K562 (cell line): ENCODE data around the gene BRAP. TPM values are rescaled to one million over a fixed set of nuclear protein-coding genes. Genes with fewer than 3 reads are reported as not detected.
A peak's percentile ranks its signal among the peaks of the same experiment; 100 is the strongest.

Experiments used
- ADNP ChIP-seq: fragments of 200-800 bp; sonication (Bioruptor generic); IDR thresholded peaks from 2 replicates; pipeline ENCODE4 v1.6.1; 2016; ENCODE audit warnings: missing genetic modification characterization, missing compliant biosample characterization
- ARID3B ChIP-seq: fragments of 250-450 bp; sonication (Bioruptor Pico); IDR thresholded peaks from 2 replicates; pipeline ENCODE4 v1.4.0; 2020; ENCODE audit warnings: borderline replicate concordance
- CTBP1 ChIP-seq: fragments of 450-650 bp; IDR thresholded peaks from 2 replicates; pipeline ENCODE4 v1.6.1; 2016; ENCODE audit warnings: borderline replicate concordance
- ELF1 ChIP-seq: fragments of 200-800 bp; sonication (Bioruptor generic); IDR thresholded peaks from 2 replicates; pipeline ENCODE4 v1.6.1; 2016; ENCODE audit warnings: missing genetic modification characterization, missing compliant biosample characterization
- FOXM1 ChIP-seq, 2 experiments: fragments of 450-650 bp in 1 of 2; sonication (generic) in 1 of 2; formaldehyde crosslinking in 1 of 2; IDR thresholded peaks; 2 replicates each; pipeline versions ENCODE4 v1.6.1 to v1.9.0; 2017 to 2022; ENCODE audit warnings: low read depth in 2 of 2, mild to moderate bottlenecking in 2 of 2, missing genetic modification reagents in 1 of 2, moderate library complexity in 1 of 2
- GMEB1 ChIP-seq: fragments of 250-450 bp; sonication (Bioruptor Pico); IDR thresholded peaks from 2 replicates; pipeline ENCODE4 v1.4.0; 2020; ENCODE audit warnings: mild to moderate bottlenecking
- NCOA6 ChIP-seq: fragments of 450-650 bp; IDR thresholded peaks from 2 replicates; pipeline ENCODE4 v1.6.1; 2017; ENCODE audit warnings: mild to moderate bottlenecking
- PHF20 ChIP-seq: fragments of 450-650 bp; IDR thresholded peaks from 2 replicates; pipeline ENCODE4 v1.6.1; 2018; ENCODE audit not compliant: partially characterized antibody
- RBM15 ChIP-seq: fragments of 200-400 bp; formaldehyde crosslinking; IDR thresholded peaks from 2 replicates; pipeline ENCODE4 v1.6.1; 2018; ENCODE audit warnings: mild to moderate bottlenecking, low read length, moderate library complexity; ENCODE audit not compliant: insufficient read depth
- TAF7 ChIP-seq: fragments of 450-650 bp; IDR thresholded peaks from 2 replicates; pipeline ENCODE4 v1.6.1; 2016; ENCODE audit warnings: missing genetic modification characterization, missing compliant biosample characterization
- TOE1 ChIP-seq, 2 experiments: fragments of 450-650 bp in 1 of 2; sonication (generic) in 1 of 2; formaldehyde crosslinking in 1 of 2; IDR thresholded peaks; 2 replicates each; pipeline versions ENCODE4 v1.7.1 to v1.8.0; 2016 to 2022; ENCODE audit warnings: borderline replicate concordance in 2 of 2, mild to moderate bottlenecking in 2 of 2, antibody characterized with exemption in 1 of 2, inconsistent platforms in 1 of 2, low read depth in 1 of 2, missing genetic modification reagents in 1 of 2, moderate library complexity in 1 of 2
- ZNF24 ChIP-seq: fragments of 450-650 bp; IDR thresholded peaks from 2 replicates; pipeline ENCODE4 v1.6.1; 2016
- ZNF318 ChIP-seq, 2 experiments: fragments of 450-650 bp; IDR thresholded peaks; 2 replicates each; pipeline ENCODE4 v1.6.1; 2016; ENCODE audit warnings: mild to moderate bottlenecking in 2 of 2, borderline replicate concordance in 1 of 2, low read depth in 1 of 2, moderate library complexity in 1 of 2
- ZSCAN29 ChIP-seq: fragments of 450-650 bp; IDR thresholded peaks from 2 replicates; pipeline ENCODE4 v1.6.1; 2017
- polyA plus RNA-seq, 8 experiments: library from polyadenylated mRNA; depleted of rRNA in 4 of 8; stranded (reverse) in 5 of 8; unstranded in 3 of 8; fragments of >200 nt; fragmentation: Nextera tagmentation in 2 of 8; fragmentation: Illumina TruSeq in 1 of 8; extraction: Ambion mirVana in 2 of 8; extraction: Trizol in 1 of 8; gene quantifications; 2 replicates each; pipeline versions ENCODE4 v1.2.1 to v1.2.3, GENCODE V29; 2011 to 2014; ENCODE audit warnings: inconsistent platforms in 1 of 8, missing spikeins in 1 of 8
- total RNA-seq, 7 experiments: library from RNA; depleted of rRNA in 6 of 7; stranded (reverse); fragments of >200 nt in 6 of 7; fragmentation: Illumina TruSeq in 2 of 7; extraction: Trizol in 2 of 7; gene quantifications; 2 replicates each; pipeline versions ENCODE4 v1.2.1 to v1.2.3, GENCODE V29; 2011 to 2021; ENCODE audit warnings: low replicate concordance in 1 of 7

The BRAP gene
- total and polyA plus RNA-seq, 9 of the 15 experiments (the other 6 are each of a cell fraction or from before 2014, with no cell fraction given): 2.2 to 32.6 (median 27.5) TPM

- 0 out of 2 replicates have a peak, but pooled peaks have one; percentile 59 for TF ChIP-seq FOXM1 (IDR thresholded peaks at IDR 0.05; ENCODE audit: low read depth)
- 0 out of 2 replicates have a peak, but pooled peaks have one; percentile 25 for TF ChIP-seq FOXM1 (CRISPR knock-in tag; IDR thresholded peaks at IDR 0.05; ENCODE audit: low read depth)
- TF ChIP-seq GMEB1: peak; percentile 83
- TF ChIP-seq ZNF24: 0 out of 2 replicates have a peak, but pooled peaks have one; percentile 55
- peak; percentile 79; the same call in 1 of the 2 replicates for TF ChIP-seq ZSCAN29
- TF ChIP-seq CTBP1: peak; percentile 58; the same call in 1 of the 2 replicates
- peak; percentile 93 for TF ChIP-seq TAF7
- peak; percentile 70 for TF ChIP-seq PHF20
- no peak for TF ChIP-seq NCOA6
- TF ChIP-seq TOE1 (IDR thresholded peaks at IDR 0.05; ENCODE audit: borderline replicate concordance): peak; percentile 60; the same call in 1 of the 2 replicates
- TF ChIP-seq TOE1 (CRISPR knock-in tag; IDR thresholded peaks at IDR 0.05; ENCODE audit: borderline replicate concordance, low read depth): 0 out of 2 replicates have a peak, but pooled peaks have one; percentile 50
- TF ChIP-seq RBM15: no peak
- no peak for TF ChIP-seq ARID3B
- TF ChIP-seq ZNF318 (IDR thresholded peaks at IDR 0.05; ENCODE audit: borderline replicate concordance in 1 of 2, low read depth in 1 of 2): peak in 1 of 2 experiments; percentile 29; a peak in 1 of 4 replicates
- TF ChIP-seq ELF1 (tag): peak; percentile 99
- peak; percentile 100 for TF ChIP-seq ADNP (tag)
Measured at GRCh38 chr12:111685811-111686573, at the start of gene BRAP, which contains the start of gene ACAD10 (continued).
